ENCODE results near the gene KPNA3.
"Not testable (repeated sequence)": the region's sequence is repeated elsewhere in the genome, so short reads cannot be mapped to it uniquely, and the experiment has no call there.

KPNA3 gene

GRCh38 chr13:49806126-49806536, 13.6 kb upstream of the KPNA3 start:
- DNase-seq, result no peak

DNA sequence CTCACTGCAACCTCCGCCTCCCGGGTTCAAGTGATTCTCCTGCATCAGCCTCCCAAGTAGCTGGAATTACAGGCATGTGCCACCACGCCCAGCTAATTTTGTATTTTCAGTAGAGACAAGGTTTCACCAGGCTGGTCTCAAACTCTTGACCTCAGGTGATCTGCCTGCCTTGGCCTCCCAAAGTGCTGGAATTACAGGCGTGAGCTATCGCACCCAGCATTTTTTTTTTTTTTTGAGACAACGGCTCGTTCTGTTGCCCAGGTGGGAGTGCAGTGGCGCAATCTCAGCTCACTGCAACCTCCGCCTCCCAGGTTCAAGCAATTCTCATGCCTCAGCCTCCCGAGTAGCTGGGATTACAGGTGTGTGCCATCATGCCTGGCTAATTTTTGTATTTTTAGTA, 10.6 kb upstream of the KPNA3 start:
- not testable (repeated sequence) for DNase-seq

DNA sequence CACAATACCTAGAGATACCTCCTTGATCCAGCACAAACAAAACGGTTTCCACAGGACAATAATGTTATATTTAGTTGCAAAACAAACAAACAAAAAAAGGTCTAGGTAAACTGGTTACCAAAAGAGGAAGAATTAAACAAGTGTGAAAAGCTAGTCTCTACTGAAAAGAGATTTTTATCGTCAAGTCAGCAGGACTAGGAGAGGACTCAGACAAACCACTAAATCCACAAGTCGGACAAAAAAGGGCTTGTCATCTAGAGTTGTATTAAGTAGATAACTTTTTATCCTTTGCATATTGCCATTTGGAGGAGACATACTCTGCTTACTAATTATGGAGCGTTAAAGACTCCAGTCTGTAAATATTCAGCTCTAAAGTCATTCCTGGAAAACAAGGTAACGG, 9.9 kb upstream of the KPNA3 start:
- no peak for DNase-seq

DNA sequence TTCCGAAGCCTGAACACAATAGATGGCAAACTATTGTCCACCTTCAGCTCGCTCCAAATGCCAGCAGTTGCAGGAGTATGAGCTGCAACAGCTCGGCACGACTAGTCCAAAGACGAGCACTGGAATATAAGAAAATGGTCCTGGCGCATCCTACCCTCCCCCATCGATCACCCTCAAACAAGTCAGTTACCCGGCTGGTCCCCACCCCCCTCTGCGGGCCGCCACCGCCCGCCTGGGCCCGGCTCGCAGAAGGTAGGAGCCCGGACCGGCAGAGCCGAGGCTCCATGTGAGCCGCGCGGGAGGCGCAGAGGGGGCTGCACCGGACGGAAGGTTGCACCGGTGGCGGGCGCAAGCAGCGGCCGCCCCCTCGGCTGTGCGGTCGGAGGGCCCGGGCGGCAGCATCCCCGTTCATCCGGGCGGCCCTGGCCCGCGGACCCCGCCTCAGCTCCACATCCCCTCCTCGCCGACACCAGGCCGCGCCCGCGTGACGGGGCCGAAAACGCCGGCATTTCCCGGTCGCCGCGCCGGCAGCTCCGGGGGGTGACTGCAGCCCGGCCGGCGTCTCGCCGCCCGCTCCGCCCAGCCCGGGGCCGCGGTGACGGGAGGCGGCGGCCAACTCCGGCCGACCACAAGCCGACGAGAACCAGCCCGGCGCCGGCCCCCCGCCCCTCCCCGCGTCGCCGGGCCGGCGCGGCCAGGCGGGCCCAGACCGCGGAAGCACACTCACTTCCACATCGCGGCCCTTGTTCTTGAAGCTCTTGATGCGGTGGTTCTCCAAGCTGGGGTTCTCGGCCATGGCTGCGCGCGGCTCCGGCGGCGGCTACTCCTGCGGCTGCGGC, 552 bp downstream of the KPNA3 start:
- peak; percentile 23 for DNase-seq

GRCh38 chr13:49791315-49791710, 1.2 kb downstream of the KPNA3 start:
- DNase-seq, result no peak

- DNase-seq, result no peak
Measured at GRCh38 chr13:49789968-49790367, 2.5 kb downstream of the KPNA3 start.

GRCh38 chr13:49786401-49787008, 6.0 kb downstream of the KPNA3 start:
- no peak for DNase-seq

GRCh38 chr13:49784886-49785570, 7.5 kb downstream of the KPNA3 start:
- DNase-seq, result no peak

- no peak for DNase-seq
Measured at GRCh38 chr13:49783865-49784264, 8.6 kb downstream of the KPNA3 start.

DNA sequence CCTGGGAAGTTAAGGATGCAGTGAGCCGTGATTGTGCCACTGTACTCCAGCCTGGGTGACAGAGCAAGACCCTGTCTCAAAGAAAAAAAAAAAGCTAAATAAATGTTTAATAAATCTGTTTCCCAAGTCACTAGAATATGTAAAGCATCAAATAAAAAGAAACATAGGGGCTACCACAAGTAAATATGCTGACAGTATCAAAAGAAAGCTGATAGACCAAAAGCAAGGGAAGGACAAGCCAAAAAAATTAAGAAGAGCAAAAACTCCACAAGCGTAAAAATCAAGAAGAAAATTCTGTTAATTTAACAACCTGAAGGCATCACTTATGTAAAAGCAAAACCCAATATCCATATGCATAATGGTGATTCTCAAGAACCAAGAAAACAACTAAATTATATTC, 9.7 kb downstream of the KPNA3 start:
- DNase-seq, result no peak

- no peak for DNase-seq
Measured at GRCh38 chr13:49781806-49782205, 10.7 kb downstream of the KPNA3 start.

DNA sequence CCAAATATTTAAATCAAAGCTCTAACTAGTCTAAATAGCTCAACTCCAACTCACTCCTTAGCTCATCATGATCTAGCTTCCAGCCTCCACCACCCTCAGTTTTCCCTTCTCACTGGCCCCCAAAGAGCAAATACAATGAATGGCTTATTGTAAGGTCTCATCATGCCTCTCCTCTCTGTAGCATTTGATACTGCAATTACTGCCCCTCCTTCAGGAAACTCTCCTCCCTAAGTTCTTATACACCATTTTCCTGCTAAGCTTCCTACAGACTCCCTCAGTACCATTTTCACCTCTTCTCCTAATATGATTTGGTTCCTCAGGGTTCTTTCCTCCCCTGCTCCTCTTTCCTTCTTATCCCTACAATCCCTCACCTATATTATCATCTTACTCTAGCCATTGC, 12.8 kb downstream of the KPNA3 start:
- DNase-seq, result no peak

DNA sequence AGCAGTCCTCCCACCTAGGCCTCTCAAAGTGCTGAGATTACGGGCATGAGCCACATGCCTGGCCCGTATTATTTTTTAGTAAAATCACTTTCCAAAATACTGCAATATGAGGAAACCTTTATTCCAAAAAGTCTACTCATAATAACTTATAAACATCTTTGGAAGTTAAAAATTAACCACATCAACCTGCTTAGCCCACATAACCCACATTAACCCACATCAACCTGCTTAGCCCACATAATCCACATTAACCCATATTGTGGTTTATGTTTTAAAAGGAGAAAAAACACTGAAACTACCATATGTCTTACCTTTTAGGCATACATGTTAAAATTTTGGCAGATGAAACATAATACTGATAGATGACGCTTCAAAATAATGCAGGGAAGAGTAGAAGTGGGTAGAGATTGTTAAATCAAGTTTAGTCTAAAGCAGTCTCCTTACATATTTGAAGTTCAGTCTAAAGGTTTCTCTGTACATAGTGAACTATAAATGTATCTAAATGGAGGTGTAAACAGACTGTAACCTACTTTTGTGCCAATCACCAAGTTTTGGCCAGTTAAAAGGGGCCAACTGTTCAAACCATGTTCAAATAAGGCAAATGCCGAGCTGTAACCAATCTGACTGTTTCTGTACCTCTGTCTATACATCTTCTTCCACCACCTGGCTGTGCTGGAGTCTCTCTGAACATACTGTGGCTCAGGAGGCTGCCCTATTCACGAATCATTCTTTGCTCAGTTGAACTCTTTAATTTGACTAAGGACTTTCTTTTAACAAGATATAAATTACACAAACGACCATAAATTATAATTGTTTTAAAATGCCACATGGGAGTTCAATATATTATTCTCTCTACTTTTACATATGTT, 14.5 kb downstream of the KPNA3 start:
- no peak for DNase-seq

GRCh38 chr13:49776871-49777270, 15.6 kb downstream of the KPNA3 start:
- no peak for DNase-seq

DNA sequence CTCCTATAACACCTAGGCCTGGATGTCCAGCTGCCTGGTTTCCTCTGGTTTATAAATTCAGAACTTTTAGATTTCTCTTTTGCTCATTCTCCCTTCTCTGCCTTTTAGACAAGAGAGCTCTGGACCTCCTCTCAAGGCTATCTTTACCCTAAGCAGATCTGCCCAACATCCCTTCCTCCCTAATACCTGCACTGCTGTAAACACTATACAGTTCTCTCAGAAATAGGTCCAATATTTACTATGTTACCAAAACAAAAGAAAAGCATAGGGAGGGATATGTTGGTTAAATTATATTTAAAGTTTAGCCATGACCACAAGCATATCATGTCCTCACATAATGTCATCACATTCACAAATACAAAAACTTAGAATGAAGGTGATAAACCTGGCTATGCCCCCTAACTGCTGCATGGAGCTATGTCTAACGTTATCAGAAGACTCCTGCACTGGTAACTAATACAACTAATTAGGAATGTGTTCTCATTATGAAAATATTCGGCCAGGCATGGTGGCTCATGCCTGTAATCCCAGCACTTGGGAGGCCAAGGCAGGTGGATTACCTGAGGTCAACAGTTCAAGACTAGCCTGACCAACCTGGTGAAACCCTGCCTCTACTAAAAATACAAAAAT, 18.0 kb downstream of the KPNA3 start:
- no peak for DNase-seq

DNA sequence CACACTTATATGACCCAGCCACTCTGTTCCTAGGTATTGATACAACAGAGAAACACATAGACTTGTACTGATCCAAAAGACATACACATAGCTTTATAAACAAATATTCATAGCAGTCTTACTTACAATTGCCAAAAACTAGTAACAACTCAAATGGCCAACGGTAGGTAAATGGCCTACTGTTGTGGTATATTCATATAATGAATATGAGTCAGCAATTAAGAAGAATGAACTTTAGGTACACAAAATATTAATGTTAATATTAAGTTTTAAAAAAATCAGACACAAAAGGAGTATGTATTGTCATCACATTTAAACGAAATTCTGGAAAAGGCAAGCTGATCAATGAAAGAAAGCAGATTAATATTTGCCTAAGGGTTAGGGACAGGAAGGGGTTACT, 19.7 kb downstream of the KPNA3 start:
- no peak for DNase-seq

GRCh38 chr13:49761811-49762210, 30.7 kb downstream of the KPNA3 start:
- not testable (repeated sequence) for DNase-seq

DNA sequence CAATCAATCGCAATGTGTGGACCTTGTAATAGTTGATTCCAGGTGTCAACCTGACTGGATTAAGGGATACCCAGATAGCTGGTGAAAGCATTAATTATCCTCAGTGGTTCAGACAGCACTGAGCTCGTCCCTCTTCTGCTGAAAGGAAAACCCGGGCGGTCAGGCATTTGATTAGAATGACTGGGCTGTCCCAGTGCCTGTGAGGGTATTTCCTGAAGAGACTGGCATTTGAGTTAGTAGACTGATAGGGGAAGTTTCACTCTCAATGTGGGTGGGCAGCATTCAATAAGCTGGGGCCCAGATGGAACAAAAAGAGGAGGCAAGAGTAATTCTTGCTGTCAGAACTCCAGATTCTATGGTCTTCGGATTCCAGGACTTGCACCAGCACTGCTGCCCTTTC, 31.9 kb downstream of the KPNA3 start:
- DNase-seq, result no peak

DNA sequence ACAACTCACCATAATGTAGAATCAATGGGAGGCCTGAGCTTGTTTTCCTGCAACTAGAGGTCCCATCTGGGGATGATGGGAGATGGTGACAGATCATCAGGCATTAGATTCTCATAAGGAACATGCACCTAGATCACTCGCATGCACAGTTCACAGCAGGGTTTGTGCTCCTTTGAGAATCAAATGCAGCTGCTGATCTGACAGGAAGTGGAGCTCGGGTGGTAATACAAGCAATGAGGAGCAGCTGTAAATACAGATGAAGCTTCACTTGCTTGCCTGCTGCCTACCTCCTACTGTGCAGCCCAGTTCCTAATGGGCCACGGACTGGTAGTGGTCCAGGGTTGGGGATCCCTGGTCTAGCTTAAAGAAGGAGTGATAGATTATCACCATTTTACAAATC, 33.0 kb downstream of the KPNA3 start:
- DNase-seq, result no peak

DNA sequence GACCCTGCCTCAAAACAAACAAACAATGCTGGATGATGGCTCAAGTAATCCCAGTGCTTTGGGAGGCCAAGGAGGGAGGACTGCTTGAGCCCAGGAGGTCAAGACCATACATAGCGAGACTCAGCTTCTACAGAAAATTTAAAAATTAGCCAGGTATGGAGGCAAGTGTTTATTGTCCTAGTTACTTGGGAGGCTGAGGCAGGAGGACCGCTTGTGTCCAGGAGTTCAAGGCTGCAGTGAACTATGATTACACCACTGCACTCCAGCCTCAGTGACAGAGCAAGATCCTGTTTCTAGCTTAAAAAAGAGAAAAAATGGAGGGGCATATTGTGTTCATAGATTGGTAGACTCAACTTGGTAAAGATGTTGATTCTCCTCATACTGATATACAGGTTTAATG, 36.2 kb downstream of the KPNA3 start:
- DNase-seq, result no peak

GRCh38 chr13:49754146-49754545, 38.3 kb downstream of the KPNA3 start:
- no peak for DNase-seq

GRCh38 chr13:49749848-49750247, 42.6 kb downstream of the KPNA3 start:
- DNase-seq, result no peak

- no peak for DNase-seq
Measured at GRCh38 chr13:49746111-49746510, 46.4 kb downstream of the KPNA3 start.
